Measurements from ENCODE around the gene ATP11A. TPM values are rescaled to one million over a fixed set of nuclear protein-coding genes. Genes with fewer than 3 reads are reported as not detected.

ATP11A gene
- polyA plus RNA-seq, 2 donors: 4.2 to 6.7 TPM

DNA sequence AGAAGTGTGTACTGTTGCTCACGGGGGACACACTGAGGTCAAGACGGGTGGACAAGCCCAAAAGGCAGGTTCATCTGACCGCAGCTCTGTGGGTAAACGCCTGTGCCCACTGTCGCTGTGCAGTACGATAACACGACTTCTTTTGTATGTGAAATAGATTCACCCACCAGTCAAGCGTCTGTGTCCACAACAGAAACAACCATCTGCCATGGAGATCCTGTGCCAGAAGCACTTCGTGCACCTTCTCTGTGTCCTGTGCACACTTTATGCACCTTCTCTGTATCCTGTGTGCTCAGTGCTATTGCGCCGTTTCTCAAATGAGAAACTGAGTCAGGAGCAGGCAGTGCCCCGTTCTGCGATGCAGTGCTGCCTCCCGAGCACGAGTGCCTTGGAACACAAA lies 138.9 kb downstream of the ATP11A start:
- H3K4me1 ChIP-seq (ENCODE audit: control insufficient read depth in 2 of 2, insufficient read depth in 2 of 2, low read length in 1 of 2): no peaks in the 10 kb centered on the region
- no peak overlapping the region for H3K27ac ChIP-seq (ENCODE audit: low read depth in 2 of 2, low read length in 1 of 2)
- 91 to 96% methylated on average over 15 of the region's 15 CpGs for WGBS, 2 donors
- H3K4me3 ChIP-seq (ENCODE audit: low read depth in 1 of 2, low read length in 2 of 2): no peak overlapping the region
- H3K27me3 ChIP-seq (ENCODE audit: control insufficient read depth in 1 of 2, insufficient read depth in 2 of 2, low read length in 2 of 2): no peaks in the 10 kb centered on the region
- H3K9me3 ChIP-seq (ENCODE audit: control insufficient read depth in 2 of 2, insufficient read depth in 1 of 2, low read depth in 1 of 2, low read length in 1 of 2): peaks cover 0 to 5% of the 10 kb centered on the region in 2 donors
- H3K36me3 ChIP-seq (ENCODE audit: control insufficient read depth in 2 of 2, insufficient read depth in 2 of 2, low read length in 1 of 2): peaks cover 8 to 44% of the 10 kb centered on the region in 2 donors

DNA sequence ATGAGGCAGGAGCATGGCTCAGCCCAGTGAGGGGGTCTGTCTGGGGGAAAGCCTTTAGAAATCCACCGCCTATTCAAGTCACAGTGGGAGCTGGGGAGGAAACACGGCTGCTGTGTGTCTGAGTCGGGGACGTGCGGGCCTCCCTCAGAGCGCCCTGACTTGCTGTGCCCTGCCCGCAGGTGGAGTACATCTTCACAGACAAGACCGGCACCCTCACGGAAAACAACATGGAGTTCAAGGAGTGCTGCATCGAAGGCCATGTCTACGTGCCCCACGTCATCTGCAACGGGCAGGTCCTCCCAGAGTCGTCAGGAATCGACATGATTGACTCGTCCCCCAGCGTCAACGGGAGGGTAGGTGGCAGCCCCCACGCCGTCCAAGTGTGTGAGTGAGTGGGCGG lies 141.4 kb downstream of the ATP11A start:
- whole genome bisulfite sequencing, 2 donors: 95 to 96% methylated on average over 21 of the region's 21 CpGs
- Histone ChIP-seq H3K36me3 (ENCODE audit: control insufficient read depth in 2 of 2, insufficient read depth in 2 of 2, low read length in 1 of 2) (peaks cover 15 to 54% of the 10 kb centered on the region in 2 donors), H3K9me3 (ENCODE audit: control insufficient read depth in 2 of 2, insufficient read depth in 1 of 2, low read depth in 1 of 2, low read length in 1 of 2) (peaks cover 0 to 5% of the 10 kb centered on the region in 2 donors)

DNA sequence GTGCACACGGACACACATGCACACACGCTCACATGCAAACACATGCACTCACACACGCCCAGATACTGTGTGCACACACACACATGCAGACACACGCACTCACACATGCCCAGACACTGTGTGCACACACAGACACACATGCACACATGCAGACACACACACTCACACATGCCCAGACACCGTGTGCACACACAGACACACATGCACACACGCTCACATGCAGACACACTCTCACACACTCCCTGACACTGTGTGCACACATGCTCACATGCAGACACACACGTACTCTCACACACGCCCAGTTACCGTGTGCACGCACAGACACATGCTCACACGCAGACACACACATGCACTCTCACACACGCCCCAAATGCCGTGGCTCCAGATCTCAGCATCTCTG lies 142.0 kb downstream of the ATP11A start:
- WGBS, 2 donors: 95 to 96% methylated on average over 13 of the region's 13 CpGs
- Histone ChIP-seq H3K36me3 (ENCODE audit: control insufficient read depth in 2 of 2, insufficient read depth in 2 of 2, low read length in 1 of 2) (peaks cover 15 to 50% of the 10 kb centered on the region in 2 donors), H3K4me1 (ENCODE audit: control insufficient read depth in 2 of 2, insufficient read depth in 2 of 2, low read length in 1 of 2) (no peaks in the 10 kb centered on the region)

More for the DNA sequence above, 141.4 kb downstream of the ATP11A start:
- Histone ChIP-seq H3K4me3 (ENCODE audit: low read depth in 1 of 2, low read length in 2 of 2) (no peak overlapping the region), H3K27ac (ENCODE audit: low read depth in 2 of 2, low read length in 1 of 2) (no peak overlapping the region), H3K4me1 (ENCODE audit: control insufficient read depth in 2 of 2, insufficient read depth in 2 of 2, low read length in 1 of 2) (no peaks in the 10 kb centered on the region), H3K27me3 (ENCODE audit: control insufficient read depth in 1 of 2, insufficient read depth in 2 of 2, low read length in 2 of 2) (no peaks in the 10 kb centered on the region)

DNA sequence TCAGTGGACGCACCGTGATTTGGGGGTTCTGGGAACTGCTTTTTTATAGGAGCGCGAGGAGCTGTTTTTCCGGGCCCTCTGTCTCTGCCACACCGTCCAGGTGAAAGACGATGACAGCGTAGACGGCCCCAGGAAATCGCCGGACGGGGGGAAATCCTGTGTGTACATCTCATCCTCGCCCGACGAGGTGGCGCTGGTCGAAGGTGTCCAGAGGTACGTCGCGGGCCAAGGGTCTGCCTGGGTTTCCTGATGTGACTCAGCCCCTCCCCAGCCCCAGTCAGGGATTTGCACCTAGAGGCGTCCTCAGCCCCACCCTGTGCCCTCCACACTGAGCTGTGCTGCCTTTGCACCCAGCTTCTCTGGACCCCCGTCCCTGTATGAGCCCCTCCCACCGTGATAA lies 143.0 kb downstream of the ATP11A start:
- no peak overlapping the region for H3K4me3 ChIP-seq (ENCODE audit: low read depth in 1 of 2, low read length in 2 of 2)
- H3K36me3 ChIP-seq (ENCODE audit: control insufficient read depth in 2 of 2, insufficient read depth in 2 of 2, low read length in 1 of 2): peaks cover 15 to 53% of the 10 kb centered on the region in 2 donors
- 95 to 97% methylated on average over 23 of the region's 23 CpGs for WGBS, 2 donors
- H3K27me3 ChIP-seq (ENCODE audit: control insufficient read depth in 1 of 2, insufficient read depth in 2 of 2, low read length in 2 of 2): no peaks in the 10 kb centered on the region
- no peaks in the 10 kb centered on the region for H3K4me1 ChIP-seq (ENCODE audit: control insufficient read depth in 2 of 2, insufficient read depth in 2 of 2, low read length in 1 of 2)
- peaks cover 0 to 3% of the 10 kb centered on the region in 2 donors for H3K9me3 ChIP-seq (ENCODE audit: control insufficient read depth in 2 of 2, insufficient read depth in 1 of 2, low read depth in 1 of 2, low read length in 1 of 2)
- H3K27ac ChIP-seq (ENCODE audit: low read depth in 2 of 2, low read length in 1 of 2): no peak overlapping the region

More for the DNA sequence above, 142.0 kb downstream of the ATP11A start:
- H3K27me3 ChIP-seq (ENCODE audit: control insufficient read depth in 1 of 2, insufficient read depth in 2 of 2, low read length in 2 of 2): no peaks in the 10 kb centered on the region
- H3K27ac ChIP-seq (ENCODE audit: low read depth in 2 of 2, low read length in 1 of 2): no peak overlapping the region
- no peak overlapping the region for H3K4me3 ChIP-seq (ENCODE audit: low read depth in 1 of 2, low read length in 2 of 2)
- H3K9me3 ChIP-seq (ENCODE audit: control insufficient read depth in 2 of 2, insufficient read depth in 1 of 2, low read depth in 1 of 2, low read length in 1 of 2): peaks cover 0 to 3% of the 10 kb centered on the region in 2 donors

DNA sequence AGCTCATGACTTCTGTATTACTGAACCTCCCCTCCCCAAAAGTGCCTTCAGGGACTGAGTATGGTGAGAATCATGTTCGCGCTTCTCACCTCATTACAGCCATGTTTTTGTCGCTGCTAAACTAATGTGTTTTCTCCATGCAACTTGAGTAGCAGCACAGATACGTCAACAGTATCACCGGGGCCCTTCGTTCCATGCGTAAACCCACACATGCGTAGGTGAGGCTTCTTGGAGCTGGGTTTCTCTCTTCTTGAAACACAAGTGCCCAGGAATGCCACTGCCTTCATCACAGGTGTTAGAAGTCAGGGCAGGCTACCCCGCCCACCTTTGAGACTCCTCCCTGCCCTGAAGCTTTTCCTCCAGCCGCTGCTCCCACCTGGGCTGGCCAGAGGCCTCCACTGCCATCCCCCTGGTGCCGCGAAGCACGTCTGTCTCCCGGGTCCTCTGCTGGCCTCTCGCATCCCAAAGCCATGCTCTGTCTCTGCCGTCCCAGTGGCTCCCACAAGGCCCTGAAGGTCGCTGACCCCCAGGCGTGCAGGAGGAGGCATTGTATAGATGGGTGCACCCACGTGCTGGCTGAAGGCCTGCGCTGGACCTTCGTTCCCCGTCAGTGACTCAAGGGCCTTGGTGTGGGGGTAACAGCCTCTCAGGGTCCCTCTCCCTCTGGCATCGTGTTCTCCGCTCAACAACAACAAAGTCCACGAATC lies 143.9 kb downstream of the ATP11A start:
- Histone ChIP-seq H3K4me1 (ENCODE audit: control insufficient read depth in 2 of 2, insufficient read depth in 2 of 2, low read length in 1 of 2) (no peaks in the 10 kb centered on the region), H3K4me3 (ENCODE audit: low read depth in 1 of 2, low read length in 2 of 2) (no peak overlapping the region), H3K36me3 (ENCODE audit: control insufficient read depth in 2 of 2, insufficient read depth in 2 of 2, low read length in 1 of 2) (peaks cover 15 to 55% of the 10 kb centered on the region in 2 donors), H3K27me3 (ENCODE audit: control insufficient read depth in 1 of 2, insufficient read depth in 2 of 2, low read length in 2 of 2) (no peaks in the 10 kb centered on the region), H3K27ac (ENCODE audit: low read depth in 2 of 2, low read length in 1 of 2) (no peak overlapping the region), H3K9me3 (ENCODE audit: control insufficient read depth in 2 of 2, insufficient read depth in 1 of 2, low read depth in 1 of 2, low read length in 1 of 2) (peaks cover 0 to 3% of the 10 kb centered on the region in 2 donors)
- 93 to 94% methylated on average over 25 of the region's 25 CpGs for WGBS, 2 donors

DNA sequence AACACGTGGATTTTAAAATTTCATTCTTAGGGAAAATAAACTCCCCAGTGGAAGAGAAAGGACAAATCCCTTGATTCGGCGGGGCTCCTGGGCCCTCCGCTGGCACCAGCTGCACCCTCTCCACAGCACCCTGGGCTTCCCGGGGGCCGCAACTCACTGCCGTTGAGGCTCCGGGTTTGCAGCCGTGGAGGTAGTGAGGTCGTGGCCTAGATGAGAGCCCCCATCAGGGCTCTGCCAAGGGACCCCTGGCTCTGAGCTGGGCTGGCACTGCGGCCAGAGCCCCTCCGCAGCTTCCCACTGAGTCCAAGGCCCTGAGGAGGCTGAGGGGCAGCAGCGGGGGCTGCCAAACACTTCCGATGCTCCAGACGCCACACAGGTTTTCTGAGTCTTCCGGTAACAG lies 145.5 kb downstream of the ATP11A start:
- no peaks in the 10 kb centered on the region for H3K4me1 ChIP-seq (ENCODE audit: control insufficient read depth in 2 of 2, insufficient read depth in 2 of 2, low read length in 1 of 2)
- peaks cover 0 to 3% of the 10 kb centered on the region in 2 donors for H3K9me3 ChIP-seq (ENCODE audit: control insufficient read depth in 2 of 2, insufficient read depth in 1 of 2, low read depth in 1 of 2, low read length in 1 of 2)
- H3K36me3 ChIP-seq (ENCODE audit: control insufficient read depth in 2 of 2, insufficient read depth in 2 of 2, low read length in 1 of 2): peaks cover 15 to 53% of the 10 kb centered on the region in 2 donors
- 92 to 93% methylated on average over 16 of the region's 16 CpGs for WGBS, 2 donors
- H3K4me3 ChIP-seq (ENCODE audit: low read depth in 1 of 2, low read length in 2 of 2): no peak overlapping the region
- no peaks in the 10 kb centered on the region for H3K27me3 ChIP-seq (ENCODE audit: control insufficient read depth in 1 of 2, insufficient read depth in 2 of 2, low read length in 2 of 2)
- no peak overlapping the region for H3K27ac ChIP-seq (ENCODE audit: low read depth in 2 of 2, low read length in 1 of 2)

DNA sequence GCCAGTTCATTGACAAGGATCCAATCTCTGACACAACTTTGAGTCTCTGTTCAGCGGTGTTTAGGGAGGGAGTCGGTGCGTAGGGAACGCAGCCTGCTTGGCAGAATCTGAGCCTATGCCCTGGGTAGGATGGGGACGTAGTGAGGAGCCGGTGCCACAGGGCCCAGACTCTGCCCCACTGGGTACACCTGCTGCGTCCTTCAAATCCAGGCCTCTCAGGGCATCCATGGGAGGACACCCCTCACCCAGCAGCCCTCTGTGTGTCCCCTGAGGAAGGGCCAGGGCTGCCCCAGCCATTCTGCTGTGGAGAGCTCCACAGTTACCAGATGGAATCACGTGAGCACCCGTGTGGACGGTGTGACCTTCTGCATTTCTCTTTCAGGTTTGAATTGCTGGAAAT lies 146.0 kb downstream of the ATP11A start:
- Histone ChIP-seq H3K27me3 (ENCODE audit: control insufficient read depth in 1 of 2, insufficient read depth in 2 of 2, low read length in 2 of 2) (no peaks in the 10 kb centered on the region), H3K4me1 (ENCODE audit: control insufficient read depth in 2 of 2, insufficient read depth in 2 of 2, low read length in 1 of 2) (no peaks in the 10 kb centered on the region), H3K9me3 (ENCODE audit: control insufficient read depth in 2 of 2, insufficient read depth in 1 of 2, low read depth in 1 of 2, low read length in 1 of 2) (peaks cover 0 to 3% of the 10 kb centered on the region in 2 donors), H3K27ac (ENCODE audit: low read depth in 2 of 2, low read length in 1 of 2) (no peak overlapping the region), H3K36me3 (ENCODE audit: control insufficient read depth in 2 of 2, insufficient read depth in 2 of 2, low read length in 1 of 2) (peaks cover 15 to 55% of the 10 kb centered on the region in 2 donors), H3K4me3 (ENCODE audit: low read depth in 1 of 2, low read length in 2 of 2) (no peak overlapping the region)
- 91% methylated on average over 10 of the region's 10 CpGs for WGBS, 2 donors

DNA sequence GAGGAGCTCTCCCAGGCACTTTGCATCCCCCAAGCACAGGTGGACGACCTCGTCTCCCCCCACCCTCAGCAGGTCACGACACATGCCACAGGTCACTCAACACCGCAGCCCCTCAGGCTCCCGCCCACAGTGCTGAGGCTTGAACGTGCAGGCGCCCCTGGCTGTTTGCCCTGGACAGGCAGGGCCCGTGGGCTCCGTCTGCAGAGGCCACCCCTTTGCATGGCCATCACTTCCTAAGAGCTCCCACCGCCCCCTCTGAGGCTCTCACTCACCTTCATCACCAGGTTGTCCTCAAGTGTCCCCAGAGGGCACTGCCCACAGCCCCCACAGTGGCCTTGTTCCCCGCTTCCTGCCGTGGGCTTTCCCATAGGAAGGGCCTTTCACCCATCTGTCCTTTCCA lies 147.1 kb downstream of the ATP11A start:
- Histone ChIP-seq H3K4me1 (ENCODE audit: control insufficient read depth in 2 of 2, insufficient read depth in 2 of 2, low read length in 1 of 2) (no peaks in the 10 kb centered on the region), H3K9me3 (ENCODE audit: control insufficient read depth in 2 of 2, insufficient read depth in 1 of 2, low read depth in 1 of 2, low read length in 1 of 2) (no peaks in the 10 kb centered on the region), H3K27me3 (ENCODE audit: control insufficient read depth in 1 of 2, insufficient read depth in 2 of 2, low read length in 2 of 2) (no peaks in the 10 kb centered on the region), H3K27ac (ENCODE audit: low read depth in 2 of 2, low read length in 1 of 2) (no peak overlapping the region), H3K4me3 (ENCODE audit: low read depth in 1 of 2, low read length in 2 of 2) (no peak overlapping the region), H3K36me3 (ENCODE audit: control insufficient read depth in 2 of 2, insufficient read depth in 2 of 2, low read length in 1 of 2) (peaks cover 15 to 48% of the 10 kb centered on the region in 2 donors)
- 77 to 89% methylated on average over 12 of the region's 12 CpGs for WGBS, 2 donors

DNA sequence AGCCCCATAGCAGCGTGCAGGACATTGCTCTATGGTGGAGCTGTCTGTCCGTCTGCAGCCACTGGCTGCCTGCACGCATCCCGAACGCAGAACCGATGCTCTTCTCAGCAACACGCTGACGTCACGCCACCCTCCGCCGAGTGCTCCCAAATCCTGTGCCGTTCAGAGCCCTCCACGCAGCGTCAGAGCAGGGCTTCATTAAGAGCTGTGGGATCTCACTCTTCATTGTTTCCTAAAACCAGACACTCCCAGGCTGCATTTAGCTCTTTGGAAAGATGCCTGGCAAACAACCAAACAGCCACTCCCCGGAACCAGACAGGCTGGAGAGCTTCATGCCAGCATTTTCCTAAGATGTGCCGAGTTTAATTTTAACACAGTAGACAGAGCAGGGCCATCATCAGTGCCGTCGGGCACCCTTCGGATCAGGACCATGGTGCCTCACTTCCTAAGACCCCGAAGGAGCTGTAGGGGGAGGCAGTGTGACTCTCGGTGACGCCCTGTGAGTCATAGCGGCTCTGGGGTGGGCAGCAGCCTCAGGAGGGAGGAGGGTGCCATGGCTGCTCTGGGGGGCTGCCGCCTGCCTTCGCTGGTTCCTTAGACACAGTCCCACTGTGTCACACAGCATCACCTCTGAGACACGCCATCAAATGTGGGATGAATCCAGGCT lies 147.7 kb downstream of the ATP11A start:
- WGBS, 2 donors: 74 to 84% methylated on average over 26 of the region's 26 CpGs
- H3K4me3 ChIP-seq (ENCODE audit: low read depth in 1 of 2, low read length in 2 of 2): no peak overlapping the region
- no peak overlapping the region for H3K27ac ChIP-seq (ENCODE audit: low read depth in 2 of 2, low read length in 1 of 2)
- no peaks in the 10 kb centered on the region for H3K4me1 ChIP-seq (ENCODE audit: control insufficient read depth in 2 of 2, insufficient read depth in 2 of 2, low read length in 1 of 2)
- peaks cover 14 to 42% of the 10 kb centered on the region in 2 donors for H3K36me3 ChIP-seq (ENCODE audit: control insufficient read depth in 2 of 2, insufficient read depth in 2 of 2, low read length in 1 of 2)
- no peaks in the 10 kb centered on the region for H3K9me3 ChIP-seq (ENCODE audit: control insufficient read depth in 2 of 2, insufficient read depth in 1 of 2, low read depth in 1 of 2, low read length in 1 of 2)
- H3K27me3 ChIP-seq (ENCODE audit: control insufficient read depth in 1 of 2, insufficient read depth in 2 of 2, low read length in 2 of 2): no peaks in the 10 kb centered on the region
